ENCODE results near the gene CDKN1B. TPM values are rescaled to one million over a fixed set of nuclear protein-coding genes. Genes with fewer than 3 reads are reported as not detected.

Gene CDKN1B
- total RNA-seq, 2 donors from 2014 or later: 61.9 to 63.5 TPM

GRCh38 chr12:12759234-12759915 is 42.2 kb downstream of the CDKN1B start:
- no peak for TF ChIP-seq CTCF (IDR thresholded peaks at IDR 0.05)
- no peak overlapping the region for H3K4me3 ChIP-seq
- no peaks in the 10 kb centered on the region for H3K27me3 ChIP-seq (replicated peaks; ENCODE audit: insufficient read depth)
- no peaks in the 10 kb centered on the region for H3K36me3 ChIP-seq
- H3K4me1 ChIP-seq (ENCODE audit: control insufficient read depth in 1 of 2, low read depth in 2 of 2): no peaks in the 10 kb centered on the region
- no peak overlapping the region for H3K27ac ChIP-seq
- DNase-seq (ENCODE audit: low spot score): no peak
- ATAC-seq (ENCODE audit: insufficient number of reproducible peaks, low FRiP score, low read depth): no peak
- H3K9me3 ChIP-seq: no peaks in the 10 kb centered on the region

GRCh38 chr12:12764824-12765223 is 47.7 kb downstream of the CDKN1B start:
- H3K4me1 ChIP-seq (ENCODE audit: control insufficient read depth in 1 of 2, low read depth in 2 of 2): no peaks in the 10 kb centered on the region
- no peak for ATAC-seq (ENCODE audit: insufficient number of reproducible peaks, low FRiP score, low read depth)

GRCh38 chr12:12770262-12770661 is 53.1 kb downstream of the CDKN1B start:
- no peak for ATAC-seq (ENCODE audit: insufficient number of reproducible peaks, low FRiP score, low read depth)
- H3K36me3 ChIP-seq: no peaks in the 10 kb centered on the region
- no peak overlapping the region for H3K27ac ChIP-seq
- no peaks in the 10 kb centered on the region for H3K27me3 ChIP-seq (replicated peaks; ENCODE audit: insufficient read depth)
- H3K4me3 ChIP-seq: no peak overlapping the region
- no peak for TF ChIP-seq CTCF (IDR thresholded peaks at IDR 0.05)
- no peaks in the 10 kb centered on the region for H3K9me3 ChIP-seq
- no peak for DNase-seq (ENCODE audit: low spot score)
- no peaks in the 10 kb centered on the region for H3K4me1 ChIP-seq (ENCODE audit: control insufficient read depth in 1 of 2, low read depth in 2 of 2)

More at GRCh38 chr12:12764824-12765223, 47.7 kb downstream of the CDKN1B start:
- no peaks in the 10 kb centered on the region for H3K27me3 ChIP-seq (replicated peaks; ENCODE audit: insufficient read depth)
- H3K9me3 ChIP-seq: no peaks in the 10 kb centered on the region
- H3K27ac ChIP-seq: no peak overlapping the region
- no peak for TF ChIP-seq CTCF (IDR thresholded peaks at IDR 0.05)
- H3K36me3 ChIP-seq: no peaks in the 10 kb centered on the region
- H3K4me3 ChIP-seq: no peak overlapping the region
- no peak for DNase-seq (ENCODE audit: low spot score)

Other genes with a start within 250 kb of the CDKN1B start
- gene DUSP16, start 154.5 kb upstream of the CDKN1B start, total RNA-seq: 10 to 100 TPM; 12.9 to 23.4 TPM
- gene CREBL2, start 105.5 kb upstream of the CDKN1B start, total RNA-seq: 10 to 100 TPM; 41.7 to 44.6 TPM
- gene GPR19, start 21.2 kb upstream of the CDKN1B start, total RNA-seq: under 1 TPM in 1 of 2 donors, not detected in 1; 0.35 TPM
- 10 to 100 TPM; 38.4 to 70.7 TPM for gene APOLD1, start 68.3 kb downstream of the CDKN1B start, total RNA-seq
- 10 to 100 TPM; 43.5 to 51.1 TPM for gene DDX47, start 96.0 kb downstream of the CDKN1B start, total RNA-seq
- 100 to 1,000 TPM in 1 of 2 donors, 10 to 100 TPM in 1; 42.8 to 123 TPM for gene GPRC5A, start 174.2 kb downstream of the CDKN1B start, total RNA-seq
- gene GPRC5D, start 234.8 kb downstream of the CDKN1B start, total RNA-seq: not detected

Measured in thoracic aorta (tissue), 2 donors.